ENCODE results near the gene VIPR1.

The VIPR1 gene

DNA sequence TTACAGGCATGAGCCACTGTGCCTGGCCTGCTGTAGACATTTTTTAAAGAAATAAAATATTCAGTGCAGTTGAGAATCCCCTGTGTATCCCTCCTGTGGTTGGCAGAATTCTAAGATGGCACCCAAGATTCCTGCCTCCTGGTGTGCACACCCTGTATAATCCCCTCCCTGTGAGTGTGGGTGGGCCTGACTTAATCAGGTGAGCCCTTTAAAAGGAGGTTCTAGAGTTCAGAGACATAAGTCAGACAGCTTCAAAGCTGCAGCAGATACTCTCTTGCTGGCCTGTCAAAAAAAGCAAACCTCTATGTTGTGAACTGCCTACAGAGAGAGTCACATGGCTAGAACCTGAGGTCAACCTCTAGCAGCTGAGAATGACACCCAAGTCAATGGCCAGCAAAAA lies 7.0 kb upstream of the VIPR1 start:
- DNase-seq, result no peak

DNA sequence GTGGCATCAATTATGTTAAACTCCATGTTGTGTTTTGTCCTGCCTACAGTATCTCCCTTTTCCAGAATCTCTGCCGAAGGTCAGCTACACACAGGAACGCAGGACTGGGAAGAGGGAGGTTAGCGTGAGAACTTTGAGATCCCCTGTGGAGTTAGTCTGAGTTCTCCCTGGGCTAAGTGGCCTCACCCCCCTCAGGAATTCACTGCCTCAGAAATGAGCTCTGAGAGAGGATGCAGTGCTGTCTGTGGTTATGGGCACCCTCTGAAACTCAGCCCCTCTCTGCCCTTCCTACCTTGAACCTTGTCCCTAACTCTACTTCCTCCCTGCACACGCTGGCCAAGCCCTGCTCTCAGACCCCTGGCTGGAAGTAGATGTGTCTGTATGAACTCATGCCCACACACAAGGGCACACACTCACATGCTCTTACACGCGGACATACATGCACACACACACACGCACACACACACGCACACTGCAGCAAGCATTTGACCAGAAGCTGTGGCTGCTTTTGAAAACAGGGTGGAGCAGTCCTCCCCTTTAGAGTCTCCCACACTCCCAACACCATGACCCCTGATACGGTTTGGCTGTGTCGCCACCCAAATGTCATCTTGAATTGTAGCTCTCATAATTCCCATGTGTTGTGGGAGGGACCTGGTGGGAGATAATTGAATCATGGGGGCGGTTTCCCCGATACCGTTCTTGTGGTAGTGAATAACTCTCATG lies 5.3 kb upstream of the VIPR1 start:
- DNase-seq, result no peak

GRCh38 chr3:42498034-42498433 lies 4.4 kb upstream of the VIPR1 start:
- no peak for DNase-seq

DNA sequence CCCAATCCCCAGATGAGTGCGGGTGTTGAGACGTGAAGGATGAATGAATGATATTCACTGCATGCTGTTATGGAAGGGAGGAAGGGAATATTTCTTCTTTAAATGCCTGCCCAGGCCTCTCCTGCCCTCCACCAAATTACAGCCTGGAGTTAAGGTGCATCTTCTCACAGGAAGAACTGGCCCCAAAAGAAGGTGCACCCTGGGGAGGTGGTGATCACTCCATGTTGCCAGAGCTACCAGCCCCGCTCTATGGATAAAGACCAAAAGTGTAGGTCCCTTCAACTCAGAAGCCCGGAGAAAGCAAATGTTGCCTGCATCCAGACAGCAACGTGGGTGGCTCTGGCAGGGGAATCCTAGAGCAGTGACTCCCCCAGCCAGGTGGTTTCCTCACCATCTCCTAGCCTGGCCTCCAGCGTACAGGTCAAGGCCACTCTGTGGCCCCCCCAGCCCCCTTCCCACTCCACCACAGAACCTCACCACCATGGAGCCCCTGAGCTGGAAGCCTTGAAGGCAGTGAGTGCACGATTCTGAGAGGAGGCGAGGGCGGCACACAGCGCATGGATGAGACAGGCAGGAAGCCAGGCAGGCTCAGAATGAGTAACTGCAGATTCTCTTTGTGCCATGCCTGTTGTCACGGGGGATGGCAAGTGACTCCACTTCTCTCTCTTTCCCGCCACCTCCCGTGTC lies 3.5 kb upstream of the VIPR1 start:
- DNase-seq, result no peak

DNA sequence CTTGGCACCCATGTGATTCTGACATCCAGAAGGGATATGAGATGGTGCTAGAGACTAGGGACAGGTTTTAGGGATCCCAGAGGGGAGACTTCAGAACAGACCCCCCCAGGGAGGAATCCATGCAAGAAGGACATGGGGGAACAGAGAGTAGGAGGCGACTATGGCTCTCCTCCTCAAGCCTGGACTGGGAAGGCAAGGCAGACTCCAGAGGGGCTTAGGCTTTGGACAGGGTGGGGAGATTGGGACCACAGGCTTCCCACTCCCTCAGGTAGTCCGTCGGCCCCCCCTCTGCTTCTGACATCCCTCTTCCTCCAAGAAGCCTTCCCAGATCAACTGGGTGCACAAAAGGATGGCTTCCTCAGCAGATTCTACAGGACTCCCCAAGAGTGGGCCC lies 3.0 kb upstream of the VIPR1 start:
- DNase-seq, result no peak

GRCh38 chr3:42500091-42500490 lies 2.4 kb upstream of the VIPR1 start:
- no peak for DNase-seq

- DNase-seq, result no peak
Measured at GRCh38 chr3:42500909-42501308, 1.5 kb upstream of the VIPR1 start.

DNA sequence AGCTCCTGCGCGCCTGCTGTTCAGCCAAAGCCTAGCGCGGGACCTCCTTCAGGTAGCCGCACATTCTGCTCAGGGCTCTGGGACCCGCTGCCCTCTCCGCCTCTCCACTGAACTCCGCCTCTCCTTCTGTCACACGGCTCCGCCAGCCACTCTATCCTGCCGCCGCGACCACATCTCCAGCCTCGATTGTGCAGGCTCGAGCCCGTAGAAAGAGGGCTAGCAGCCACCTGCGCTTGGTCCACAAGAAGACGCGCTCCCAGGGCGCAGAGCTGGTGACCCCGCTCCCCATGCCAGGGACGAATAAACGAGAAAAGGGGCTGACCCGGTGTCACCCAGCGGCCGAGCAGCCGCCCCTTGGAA lies 1.1 kb upstream of the VIPR1 start:
- DNase-seq, result no peak

GRCh38 chr3:42501681-42502428 lies 588 bp upstream of the VIPR1 start:
- DNase-seq, result peak; percentile 51

DNA sequence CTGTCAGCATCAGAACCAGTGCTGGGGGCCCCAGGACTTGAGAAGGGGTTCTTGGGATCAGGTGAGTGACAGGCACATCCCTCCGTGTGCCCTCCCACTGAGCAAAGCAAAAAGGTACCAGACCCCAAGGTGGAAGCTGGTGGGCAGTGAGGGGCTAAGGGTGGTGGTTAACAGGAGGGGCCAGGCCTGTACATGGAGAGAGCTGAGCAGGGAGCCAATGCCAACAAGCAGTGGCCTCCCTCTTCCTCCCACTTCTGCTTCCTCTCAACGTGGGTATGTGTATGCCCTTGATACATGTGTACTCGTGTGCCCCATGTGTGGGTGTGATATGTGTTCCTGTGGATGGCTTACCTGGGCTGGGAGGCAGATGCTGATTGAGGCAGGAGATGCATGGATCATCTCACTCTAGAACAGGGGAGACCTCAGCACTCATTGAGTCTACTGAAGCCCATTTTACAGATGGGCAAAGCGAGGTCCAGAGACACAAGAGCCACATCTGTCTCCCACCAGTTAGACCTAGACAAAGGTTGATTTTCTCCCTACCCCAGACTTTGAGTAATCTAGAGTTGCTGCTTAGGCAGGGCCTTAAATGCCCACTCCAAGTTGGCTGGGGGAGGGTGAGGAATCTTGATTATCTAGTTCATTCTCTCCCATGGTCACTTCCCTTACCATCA lies 945 bp downstream of the VIPR1 start:
- no peak for DNase-seq

GRCh38 chr3:42503957-42504333 lies 1.5 kb downstream of the VIPR1 start:
- DNase-seq, result no peak

GRCh38 chr3:42504334-42505127 lies 2.1 kb downstream of the VIPR1 start:
- DNase-seq, result no peak

DNA sequence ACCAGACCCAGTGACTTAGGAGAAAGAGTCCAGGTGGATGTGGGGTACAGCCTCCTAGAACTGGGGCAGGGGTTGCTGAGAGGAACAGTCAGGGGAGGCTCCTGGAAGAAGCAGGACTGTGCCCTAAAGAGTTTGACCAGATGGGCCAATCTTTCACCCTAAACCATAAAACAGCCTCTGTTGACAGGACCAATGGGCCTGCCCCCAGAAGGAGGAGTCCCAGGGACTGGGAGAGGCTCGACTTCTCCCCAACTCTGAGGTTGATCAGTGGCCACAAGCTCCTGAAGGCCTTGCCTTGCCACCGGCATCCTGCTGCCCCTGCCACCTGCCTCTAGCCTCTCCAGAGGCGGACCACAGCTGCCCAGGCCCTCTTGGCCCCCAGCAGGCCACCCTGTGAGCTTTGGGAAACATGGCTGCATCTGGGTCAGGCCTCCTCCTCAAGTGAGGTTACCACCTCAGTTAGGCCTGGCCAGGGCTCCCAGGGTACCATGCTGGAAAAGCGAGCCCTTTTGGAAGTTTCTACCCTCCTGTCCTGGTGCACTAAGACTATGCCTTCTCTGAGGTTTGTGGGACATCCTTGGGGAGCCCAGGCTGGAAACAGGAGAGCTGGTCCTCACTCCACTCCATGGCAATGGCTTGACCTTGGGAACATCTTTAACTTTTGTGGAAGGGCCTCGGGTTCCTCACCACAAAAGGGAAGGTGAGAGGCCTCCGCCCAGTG lies 2.8 kb downstream of the VIPR1 start:
- no peak for DNase-seq

DNA sequence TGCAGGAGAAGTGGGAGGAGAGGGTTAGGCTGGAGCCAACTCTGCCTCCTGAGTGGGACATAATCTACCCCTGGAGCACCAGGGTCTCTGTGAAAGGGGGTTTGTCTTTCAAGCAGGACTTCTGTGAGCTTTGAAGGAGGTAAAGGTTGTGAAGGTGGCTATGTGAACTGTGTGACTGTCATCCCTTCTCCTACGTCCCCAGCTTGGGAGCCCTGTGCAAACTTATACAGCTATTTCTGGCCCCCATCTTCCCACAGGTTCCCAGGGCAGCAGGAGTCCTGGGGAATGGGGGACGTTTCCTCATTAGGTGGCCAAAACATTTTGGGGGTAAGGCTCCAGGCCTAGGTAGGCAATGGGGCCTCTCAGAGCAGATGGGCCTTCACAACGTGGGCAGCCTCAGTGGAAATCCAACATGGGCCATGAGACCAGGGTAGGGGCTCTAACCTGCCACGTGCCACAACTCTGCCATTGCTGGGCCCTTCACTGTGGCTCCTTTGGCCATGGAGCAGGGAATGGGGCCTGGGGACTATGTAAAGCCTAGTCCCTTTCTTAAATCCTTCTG lies 3.5 kb downstream of the VIPR1 start:
- no peak for DNase-seq

DNA sequence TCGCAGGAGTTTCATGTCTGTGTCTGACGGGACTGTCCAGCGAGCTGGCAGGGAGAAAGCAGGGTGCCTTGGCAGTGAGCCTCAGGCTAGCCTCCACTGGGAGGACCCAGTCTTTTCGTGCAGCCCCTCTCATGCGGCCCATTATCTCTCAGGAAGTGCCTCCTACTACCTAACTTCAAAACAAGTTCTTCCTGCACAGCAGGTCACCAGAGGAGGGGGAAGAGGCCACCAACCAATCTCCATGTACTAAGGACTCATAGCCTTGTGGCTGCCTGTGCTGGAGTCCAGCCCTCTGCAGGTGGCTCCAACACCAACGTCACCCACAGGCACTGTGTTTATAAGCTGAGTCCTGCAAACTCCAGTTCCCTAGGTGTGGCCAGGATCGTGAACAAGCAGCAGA lies 4.8 kb downstream of the VIPR1 start:
- DNase-seq, result no peak

DNA sequence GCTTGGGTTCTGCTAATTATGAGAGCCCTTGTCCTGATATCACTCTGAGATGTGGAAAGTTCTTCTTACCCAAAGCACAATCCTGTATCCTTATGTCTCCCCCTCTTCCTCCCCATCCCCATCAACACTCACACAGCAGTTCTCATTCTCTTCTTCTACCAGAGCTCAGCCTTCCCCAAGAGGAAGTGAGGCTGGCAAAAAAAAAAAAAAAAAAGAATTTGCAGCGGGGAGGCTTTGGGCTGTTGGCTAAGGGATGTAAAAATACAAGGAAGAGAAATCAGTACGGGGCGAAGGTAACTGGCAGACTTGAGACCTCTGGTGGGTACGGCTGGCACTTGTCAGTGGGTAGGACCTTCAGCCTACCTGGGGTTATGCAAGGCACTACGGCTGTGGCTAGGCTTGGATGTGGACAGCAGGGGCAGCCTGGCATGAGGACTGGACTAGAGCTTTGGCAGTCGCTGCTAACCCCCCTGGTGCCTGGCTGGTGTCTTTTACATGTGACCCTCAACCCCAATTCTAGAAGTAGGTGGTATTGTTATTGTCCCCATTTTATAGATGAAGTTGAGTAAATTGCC lies 5.4 kb downstream of the VIPR1 start:
- no peak for DNase-seq

- no peak for DNase-seq
Measured at GRCh38 chr3:42508562-42508961, 6.1 kb downstream of the VIPR1 start.

- DNase-seq, result no peak
Measured at GRCh38 chr3:42509111-42509510, 6.7 kb downstream of the VIPR1 start.

DNA sequence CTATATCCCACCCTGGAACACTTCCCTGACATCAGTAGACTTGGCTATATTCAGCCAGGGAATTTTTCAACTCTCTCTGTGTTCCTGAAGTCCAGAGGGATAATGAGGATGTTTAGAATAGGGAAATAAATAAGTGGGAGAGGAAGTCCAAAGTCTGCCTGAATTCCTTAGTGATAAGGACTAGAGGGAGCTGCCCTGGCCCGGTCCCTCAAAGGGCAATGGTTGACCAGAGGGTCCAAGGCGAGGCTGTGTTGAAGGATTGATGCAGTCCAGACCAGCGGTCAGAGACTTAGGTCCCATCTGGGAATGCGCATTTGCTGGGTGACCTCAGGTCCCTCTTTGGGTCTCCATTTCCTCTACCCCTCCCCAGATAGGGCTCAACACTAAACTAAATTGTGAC lies 7.9 kb downstream of the VIPR1 start:
- no peak for DNase-seq

DNA sequence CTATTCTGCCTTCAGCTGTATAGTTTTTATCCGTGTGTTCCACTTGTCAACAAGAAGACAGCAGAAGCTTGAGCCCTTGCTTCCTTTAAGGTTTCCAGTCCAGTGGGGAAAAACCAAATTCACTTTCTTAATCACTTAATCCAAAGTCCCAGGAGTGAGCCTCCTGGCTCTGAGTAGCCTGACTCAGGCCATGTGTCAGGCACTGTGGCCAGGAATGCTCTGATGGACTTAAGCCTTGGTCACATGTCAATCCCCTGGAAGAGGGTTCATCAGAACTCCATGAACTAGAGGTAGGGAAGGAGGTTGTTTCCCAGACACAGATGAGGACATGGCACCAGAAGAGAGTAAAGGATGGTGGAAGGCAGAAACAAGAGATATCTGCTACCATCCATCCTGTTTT lies 8.8 kb downstream of the VIPR1 start:
- no peak for DNase-seq

DNA sequence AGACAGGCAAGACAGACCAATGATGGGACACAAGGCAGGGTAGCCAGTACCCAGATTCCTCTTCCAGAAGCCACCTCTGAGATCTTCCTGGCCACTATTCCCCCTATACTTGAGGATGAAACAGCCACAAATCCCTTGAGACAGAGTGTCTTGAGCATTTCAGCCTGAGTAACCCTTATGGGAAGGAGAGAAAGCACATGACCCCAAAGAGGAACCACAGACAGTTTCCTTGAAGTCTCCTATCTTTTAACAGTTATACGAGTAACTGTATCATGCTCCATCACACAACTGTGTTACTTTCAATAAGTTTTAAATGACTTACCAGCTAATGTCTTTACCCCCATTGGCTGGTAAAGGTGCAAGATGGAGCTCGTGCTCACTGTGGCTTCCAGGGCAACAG lies 9.3 kb downstream of the VIPR1 start:
- DNase-seq, result no peak

Data from hematopoietic multipotent progenitor cell treated with erythropoietin and hydrocortisone succinate and interleukin-3 and kit ligand, for 8 days (in vitro differentiated cells).